ENCODE data around the gene HCN2. TPM values are rescaled to one million over a fixed set of nuclear protein-coding genes. Genes with fewer than 3 reads are reported as not detected.

The HCN2 gene
- total RNA-seq, 1 donor from 2014 or later, result not detected

GRCh38 chr19:633786-634639, 44.3 kb downstream of the HCN2 start:
- H3K27me3 ChIP-seq, result peaks cover 26% of the 10 kb centered on the region
- H3K36me3 ChIP-seq, result no peaks in the 10 kb centered on the region
- no peak for TF ChIP-seq EZH2phosphoT487 (IDR thresholded peaks at IDR 0.05)
- TF ChIP-seq, protein P1, sequence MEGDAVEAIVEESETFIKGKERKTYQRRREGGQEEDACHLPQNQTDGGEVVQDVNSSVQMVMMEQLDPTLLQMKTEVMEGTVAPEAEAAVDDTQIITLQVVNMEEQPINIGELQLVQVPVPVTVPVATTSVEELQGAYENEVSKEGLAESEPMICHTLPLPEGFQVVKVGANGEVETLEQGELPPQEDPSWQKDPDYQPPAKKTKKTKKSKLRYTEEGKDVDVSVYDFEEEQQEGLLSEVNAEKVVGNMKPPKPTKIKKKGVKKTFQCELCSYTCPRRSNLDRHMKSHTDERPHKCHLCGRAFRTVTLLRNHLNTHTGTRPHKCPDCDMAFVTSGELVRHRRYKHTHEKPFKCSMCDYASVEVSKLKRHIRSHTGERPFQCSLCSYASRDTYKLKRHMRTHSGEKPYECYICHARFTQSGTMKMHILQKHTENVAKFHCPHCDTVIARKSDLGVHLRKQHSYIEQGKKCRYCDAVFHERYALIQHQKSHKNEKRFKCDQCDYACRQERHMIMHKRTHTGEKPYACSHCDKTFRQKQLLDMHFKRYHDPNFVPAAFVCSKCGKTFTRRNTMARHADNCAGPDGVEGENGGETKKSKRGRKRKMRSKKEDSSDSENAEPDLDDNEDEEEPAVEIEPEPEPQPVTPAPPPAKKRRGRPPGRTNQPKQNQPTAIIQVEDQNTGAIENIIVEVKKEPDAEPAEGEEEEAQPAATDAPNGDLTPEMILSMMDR (IDR thresholded peaks at IDR 0.05), result no peak
- no peak for TF ChIP-seq EZH2 (IDR thresholded peaks at IDR 0.05)
- H3K9ac ChIP-seq, result peak overlapping the region; percentile 61
- H3K27me3 Mint-ChIP-seq (ENCODE audit: insufficient read depth, low read depth), result peaks cover 6% of the 10 kb centered on the region
- peak overlapping the region; percentile 94 for H3K4me2 ChIP-seq
- no peaks in the 10 kb centered on the region for H3K9me3 ChIP-seq (ENCODE audit: low read depth)
- H2AFZ ChIP-seq (replicated peaks), result peak overlapping the region; percentile 87
- peak overlapping the region; percentile 92 for H3K4me3 ChIP-seq
- no peak overlapping the region for H3K27ac ChIP-seq
- H3K4me1 ChIP-seq, result peaks cover 5% of the 10 kb centered on the region
- DNase-seq (ENCODE audit: low spot score), result peak; percentile 26
- peaks cover 15% of the 10 kb centered on the region for H3F3A ChIP-seq (ENCODE audit: low read depth)
- peak overlapping the region; percentile 96 for H3K27ac Mint-ChIP-seq
- peaks cover 28% of the 10 kb centered on the region for H3K79me2 ChIP-seq (ENCODE audit: low read depth)
- peaks cover 40% of the 10 kb centered on the region for H4K20me1 ChIP-seq (ENCODE audit: low read depth)
- H3K9me3 Mint-ChIP-seq, result no peaks in the 10 kb centered on the region
- peaks cover 15% of the 10 kb centered on the region for H3K4me1 Mint-ChIP-seq
- H3K36me3 Mint-ChIP-seq, result peaks cover 3% of the 10 kb centered on the region
- H3K4me3 Mint-ChIP-seq, result peak overlapping the region; percentile 97

GRCh38 chr19:634975-635652, 45.4 kb downstream of the HCN2 start:
- Histone ChIP-seq H3K27me3 (peaks cover 35% of the 10 kb centered on the region), H3K27ac (no peak overlapping the region), H3K9me3 (ENCODE audit: low read depth) (no peaks in the 10 kb centered on the region), H3K4me3 (no peak overlapping the region), H3K4me2 (no peak overlapping the region), H3F3A (ENCODE audit: low read depth) (peaks cover 18% of the 10 kb centered on the region), H3K79me2 (ENCODE audit: low read depth) (peaks cover 28% of the 10 kb centered on the region), H3K9ac (no peak overlapping the region), H2AFZ (replicated peaks) (no peak overlapping the region), H3K36me3 (no peaks in the 10 kb centered on the region), H4K20me1 (ENCODE audit: low read depth) (peaks cover 40% of the 10 kb centered on the region), H3K4me1 (peaks cover 5% of the 10 kb centered on the region)
- Mint-ChIP-seq H3K36me3 (no peaks in the 10 kb centered on the region), H3K4me3 (peak overlapping the region; percentile 33), H3K4me1 (peaks cover 18% of the 10 kb centered on the region), H3K27ac (no peak overlapping the region), H3K9me3 (no peaks in the 10 kb centered on the region), H3K27me3 (ENCODE audit: insufficient read depth, low read depth) (peaks cover 10% of the 10 kb centered on the region)
- DNase-seq (ENCODE audit: low spot score), result no peak
- TF ChIP-seq EZH2phosphoT487 (IDR thresholded peaks at IDR 0.05), result no peak
- TF ChIP-seq, protein P1 (IDR thresholded peaks at IDR 0.05), result no peak

GRCh38 chr19:638906-639252, 49.2 kb downstream of the HCN2 start:
- H3K9me3 ChIP-seq (ENCODE audit: low read depth), result no peaks in the 10 kb centered on the region
- peak overlapping the region; percentile 11 for H2AFZ ChIP-seq (replicated peaks)
- H3K4me1 Mint-ChIP-seq, result peaks cover 9% of the 10 kb centered on the region
- H3K4me3 Mint-ChIP-seq, result peak overlapping the region; percentile 77
- no peaks in the 10 kb centered on the region for H3K9me3 Mint-ChIP-seq
- H3K27me3 Mint-ChIP-seq (ENCODE audit: insufficient read depth, low read depth), result peaks cover 9% of the 10 kb centered on the region
- no peak overlapping the region for H3K27ac ChIP-seq
- H3F3A ChIP-seq (ENCODE audit: low read depth), result peaks cover 18% of the 10 kb centered on the region
- no peak for TF ChIP-seq EZH2 (IDR thresholded peaks at IDR 0.05)
- TF ChIP-seq EZH2phosphoT487 (IDR thresholded peaks at IDR 0.05), result no peak
- TF ChIP-seq, protein P1 (IDR thresholded peaks at IDR 0.05), result no peak
- peaks cover 5% of the 10 kb centered on the region for H3K4me1 ChIP-seq
- peak overlapping the region; percentile 67 for H3K4me2 ChIP-seq
- no peaks in the 10 kb centered on the region for H3K36me3 ChIP-seq
- no peak overlapping the region for H3K9ac ChIP-seq
- peaks cover 39% of the 10 kb centered on the region for H3K27me3 ChIP-seq
- H3K36me3 Mint-ChIP-seq, result no peaks in the 10 kb centered on the region
- peak overlapping the region; percentile 47 for H3K4me3 ChIP-seq
- H3K79me2 ChIP-seq (ENCODE audit: low read depth), result peaks cover 5% of the 10 kb centered on the region
- H4K20me1 ChIP-seq (ENCODE audit: low read depth), result peaks cover 26% of the 10 kb centered on the region
- no peak for DNase-seq (ENCODE audit: low spot score)
- H3K27ac Mint-ChIP-seq, result no peak overlapping the region

All from neural progenitor cell (in vitro differentiated cells).